HepG2 (cell line): ENCODE measurements around the gene ERLEC1. TPM values are rescaled to one million over a fixed set of nuclear protein-coding genes. Genes with fewer than 3 reads are reported as not detected.

Source experiments
- ATAC-seq: fragments of 200-7000 bp; cut with Tn5 transposase; 3 replicates; pipeline ENCODE4 v1.9.1; 2020; ENCODE audit warnings: mild to moderate bottlenecking, moderate library complexity
- BruUV-seq: library from RNA; stranded (reverse); fragments of 400-500 nt; replicated peaks from 2 replicates; lab custom pipeline; 2021; lab: Mats Ljungman, UMichigan
- CTCF ChIA-PET: fragments of 300-600 bp; formaldehyde crosslinking; extraction: SDS; loops from one replicate; lab custom pipeline; 2021; ENCODE audit warnings: low total read pairs, inconsistent platforms, low intra/inter-chr PET ratio; lab: Yijun Ruan, JAX
- POLR2A ChIA-PET: fragments of 350-600 bp; sonication (Branson Sonifier 250); formaldehyde crosslinking; loops from one replicate; lab custom pipeline; 2020; ENCODE audit warnings: antibody characterized with exemption, inconsistent platforms; lab: Yijun Ruan, JAX
- DNase-seq: peaks from one replicate; pipeline ENCODE4 v3.0.0-alpha.2; 2015; ENCODE audit warnings: low spot score
- FAIRE-seq: peaks from 3 replicates; lab custom pipeline; 2011; peaks lifted over from hg19 to GRCh38; lab: Jason Lieb, UNC
- H2AFZ ChIP-seq: one replicate; pipeline ENCODE4 v1.6.1; 2011; ENCODE audit warnings: low read length, inconsistent platforms
- H3K27ac ChIP-seq: fragments of 300-600 bp; 3 replicates; pipeline ENCODE4 v1.8.0; 2011; ENCODE audit warnings: mixed run types, mild to moderate bottlenecking, mixed read lengths, low read length, inconsistent platforms; ENCODE audit not compliant: insufficient read depth; ENCODE audit errors: extremely low read length
- H3K27me3 ChIP-seq, 2 experiments: fragments of 200-600 bp in 1 of 2; 2 replicates in 1 of 2; 3 replicates in 1 of 2; pipeline versions ENCODE4 v1.6.0 to v1.8.0; 2011; ENCODE audit warnings: low read length in 2 of 2, mild to moderate bottlenecking in 2 of 2, moderate library complexity in 2 of 2, inconsistent platforms in 1 of 2; ENCODE audit not compliant: insufficient read depth in 2 of 2, control insufficient read depth in 1 of 2
- H3K36me3 ChIP-seq, 2 experiments: fragments of 200-600 bp in 1 of 2; replicated peaks in 1 of 2; 2 replicates in 1 of 2; 3 replicates in 1 of 2; pipeline versions ENCODE4 v1.5.1 to v1.8.0; 2011; ENCODE audit warnings: low read length in 2 of 2, inconsistent platforms in 1 of 2; ENCODE audit not compliant: insufficient read depth in 2 of 2, control insufficient read depth in 1 of 2
- H3K4me1 ChIP-seq: 2 replicates; pipeline ENCODE4 v1.5.1; 2012; ENCODE audit warnings: low read length, inconsistent platforms; ENCODE audit not compliant: insufficient read depth
- H3K4me2 ChIP-seq: 2 replicates; pipeline ENCODE4 v1.6.0; 2011; ENCODE audit warnings: low read depth, low read length, inconsistent platforms
- H3K4me3 ChIP-seq, 3 experiments: fragments of 200-600 bp in 1 of 3; sonication (generic), shearing (Covaris generic) in 1 of 3; replicated peaks in 1 of 3; 2 replicates each; pipeline ENCODE4 v1.5.1; 2011 to 2016; ENCODE audit warnings: low read length in 3 of 3, inconsistent platforms in 2 of 3, low read depth in 2 of 3, mild to moderate bottlenecking in 2 of 3, control low read depth in 1 of 3, mixed read lengths in 1 of 3; ENCODE audit not compliant: insufficient read depth in 1 of 3
- H3K79me2 ChIP-seq: one replicate; pipeline ENCODE4 v1.6.1; 2011; ENCODE audit warnings: low read length, inconsistent platforms; ENCODE audit not compliant: insufficient read depth
- H3K9ac ChIP-seq: 2 replicates; pipeline ENCODE4 v1.6.0; 2011; ENCODE audit warnings: mild to moderate bottlenecking, low read depth, low read length, inconsistent platforms; ENCODE audit not compliant: insufficient read depth
- H3K9me3 ChIP-seq: 2 replicates; pipeline ENCODE4 v1.5.1; 2012; ENCODE audit warnings: mild to moderate bottlenecking, low read length
- H4K20me1 ChIP-seq: 2 replicates; pipeline ENCODE4 v1.6.0; 2011; ENCODE audit warnings: inconsistent platforms, mild to moderate bottlenecking, low read length, moderate library complexity; ENCODE audit not compliant: insufficient read depth
- AGO2 ChIP-seq: fragments of 200-400 bp; formaldehyde crosslinking; optimal IDR thresholded peaks from 2 replicates; pipeline ENCODE3; 2017; ENCODE audit warnings: mild to moderate bottlenecking, low read depth, low read length, moderate library complexity
- ATF2 ChIP-seq: sonication (generic); formaldehyde crosslinking; IDR thresholded peaks from 2 replicates; pipeline ENCODE4 v1.4.0; 2020; ENCODE audit warnings: missing genetic modification reagents
- CENPT ChIP-seq: sonication (generic); formaldehyde crosslinking; IDR thresholded peaks from 2 replicates; pipeline ENCODE4 v1.8.0; 2022; ENCODE audit warnings: low read depth, mild to moderate bottlenecking, moderate library complexity, missing genetic modification reagents
- JUN ChIP-seq: sonication (generic); formaldehyde crosslinking; IDR thresholded peaks from 2 replicates; pipeline ENCODE4 v1.4.0; 2020; ENCODE audit warnings: mild to moderate bottlenecking, missing genetic modification reagents
- KDM2A ChIP-seq: sonication (generic); formaldehyde crosslinking; IDR thresholded peaks from 2 replicates; pipeline ENCODE4 v1.4.0; 2020; ENCODE audit warnings: low read depth, missing genetic modification reagents, borderline replicate concordance
- KLF9 ChIP-seq: IDR thresholded peaks from 2 replicates; pipeline ENCODE4 v1.6.1; 2016; ENCODE audit warnings: low read depth
- PITX1 ChIP-seq: sonication (generic); formaldehyde crosslinking; IDR thresholded peaks from 2 replicates; pipeline ENCODE4 v1.5.1; 2020; ENCODE audit warnings: mild to moderate bottlenecking, missing genetic modification reagents
- RARG ChIP-seq: sonication (generic); formaldehyde crosslinking; IDR thresholded peaks from 2 replicates; pipeline ENCODE4 v1.4.0; 2020; ENCODE audit warnings: low read depth, mild to moderate bottlenecking, missing genetic modification reagents
- RNF2 ChIP-seq: fragments of 450-650 bp; conservative IDR thresholded peaks from 2 replicates; pipeline ENCODE4 v1.6.1; 2016; ENCODE audit warnings: low read depth
- SIX1 ChIP-seq: sonication (generic); formaldehyde crosslinking; IDR thresholded peaks from 2 replicates; pipeline ENCODE4 v1.4.0; 2020; ENCODE audit warnings: missing genetic modification reagents, borderline replicate concordance
- TEAD3 ChIP-seq: optimal IDR thresholded peaks from 2 replicates; pipeline ENCODE3; 2016; ENCODE audit warnings: borderline replicate concordance
- ZFP62 ChIP-seq: sonication (generic); formaldehyde crosslinking; IDR thresholded peaks from 2 replicates; pipeline ENCODE4 v1.4.0; 2020; ENCODE audit warnings: missing genetic modification reagents
- ZNF121 ChIP-seq: sonication (generic); formaldehyde crosslinking; IDR thresholded peaks from 2 replicates; pipeline ENCODE4 v1.5.0; 2020; ENCODE audit warnings: mild to moderate bottlenecking, missing genetic modification reagents
- ZNF20 ChIP-seq: sonication (generic); formaldehyde crosslinking; IDR thresholded peaks from 2 replicates; pipeline ENCODE4 v1.4.0; 2020; ENCODE audit warnings: mild to moderate bottlenecking, moderate library complexity, missing genetic modification reagents
- ZNF598 ChIP-seq: sonication (generic); formaldehyde crosslinking; IDR thresholded peaks from 2 replicates; pipeline ENCODE4 v1.5.1; 2020; ENCODE audit warnings: mild to moderate bottlenecking, missing genetic modification reagents, borderline replicate concordance
- ZNF687 ChIP-seq: sonication (generic); formaldehyde crosslinking; IDR thresholded peaks from 2 replicates; pipeline ENCODE4 v1.5.1; 2020; ENCODE audit warnings: mild to moderate bottlenecking, missing genetic modification reagents, moderate library complexity
- ZNF768 ChIP-seq: sonication (generic); formaldehyde crosslinking; IDR thresholded peaks from 2 replicates; pipeline ENCODE4 v1.4.0; 2020; ENCODE audit warnings: missing genetic modification reagents
- ZZZ3 ChIP-seq: sonication (generic); formaldehyde crosslinking; IDR thresholded peaks from 2 replicates; pipeline ENCODE4 v1.4.0; 2020; ENCODE audit warnings: missing genetic modification reagents, mild to moderate bottlenecking, borderline replicate concordance
- WGBS: methylation state at CpG from one replicate; pipeline ENCODE4 v1.1.6; 2017; ENCODE audit warnings: low lambda C conversion rate; 5-methylcytosine and 5-hydroxymethylcytosine counted together
- in situ Hi-C: cut with HindIII; loops from 2 replicates; pipeline ENCODE4 v1.10.0; 2017; ENCODE audit warnings: low pct_unique_long_range_greater_than_20kb; ENCODE audit not compliant: extremely low pct_ligation_motif_present
- intact Hi-C: fragments of 100-400 bp; cut with micrococcal nuclease; formaldehyde crosslinking; loops from one replicate; pipeline ENCODE4 v1.10.0; 2022; ENCODE audit not compliant: unreplicated experiment
- polyA plus RNA-seq, 8 experiments: library from polyadenylated mRNA; depleted of rRNA in 3 of 8; stranded (reverse) in 7 of 8; unstranded in 1 of 8; fragments of >200 nt; fragmentation: Illumina TruSeq in 4 of 8; extraction: Trizol in 4 of 8; gene quantifications; 2 replicates each; pipeline versions ENCODE4 v1.2.1 to v1.2.3, GENCODE V29; 2011 to 2016; ENCODE audit warnings: low read depth in 4 of 8, missing spikeins in 1 of 8, mixed read lengths in 1 of 8; ENCODE audit not compliant: insufficient read depth in 1 of 8
- total RNA-seq, 5 experiments: library from RNA; depleted of rRNA; stranded (reverse); fragments of >200 nt; fragmentation: Illumina TruSeq; extraction: Trizol; gene quantifications; 2 replicates each; pipeline ENCODE4 v1.2.3, GENCODE V29; 2016; ENCODE audit warnings: low read depth in 1 of 5

ERLEC1 gene
- total and polyA plus RNA-seq, 2 of the 13 experiments (the other 11 are each of a cell fraction or from before 2014, with no cell fraction given): 87.3 to 88.4 TPM

- no peak for TF ChIP-seq ZFP62 (CRISPR knock-in tag)
Measured at GRCh38 chr2:53865264-53865663, 78.4 kb downstream of the ERLEC1 start (continued).

- Histone ChIP-seq H3K4me1 (no peaks in the 10 kb centered on the region), H3K4me2 (no peak overlapping the region), H3K79me2 (no peaks in the 10 kb centered on the region), H3K9me3 (no peaks in the 10 kb centered on the region), H3K4me3 (no peak overlapping the region), H4K20me1 (no peaks in the 10 kb centered on the region), H2AFZ (no peak overlapping the region), H3K27ac (no peak overlapping the region), H3K36me3 (peaks cover 22 to 43% of the 10 kb centered on the region in 2 experiments), H3K27me3 (no peaks in the 10 kb centered on the region), H3K9ac (no peak overlapping the region)
- WGBS: 97% methylated on average over 5 of the region's 5 CpGs
- intact Hi-C loops (no loop called here), in situ Hi-C loops (no loop called here)
- TF ChIP-seq ZNF598 (CRISPR knock-in tag) (no peak), ZNF121 (no peak), PITX1 (CRISPR knock-in tag) (no peak), KDM2A (CRISPR knock-in tag) (no peak), ZNF20 (no peak), AGO2 (no peak), SIX1 (CRISPR knock-in tag) (no peak), RNF2 (no peak), JUN (CRISPR knock-in tag) (no peak), CENPT (CRISPR knock-in tag) (no peak), RARG (CRISPR knock-in tag) (no peak), ATF2 (CRISPR knock-in tag) (no peak), KLF9 (CRISPR knock-in tag) (no peak), ZNF687 (no peak), ZZZ3 (no peak), TEAD3 (CRISPR knock-in tag) (no peak), ZNF768 (CRISPR knock-in tag) (no peak)
- BruUV-seq: no TSS peak
- CTCF ChIA-PET: no interaction called here
- POLR2A ChIA-PET: no interaction called here
- ATAC-seq: no peak
- no peak for FAIRE-seq
- DNase-seq: no peak
Measured at GRCh38 chr2:53865962-53866361, 79.1 kb downstream of the ERLEC1 start.
